Skeletal muscle satellite cell (primary cell): Measurements from ENCODE around the gene UBAC2.

Experiments
- H3K27me3 ChIP-seq: 2 replicates; pipeline ENCODE4 v1.7.0; 2013; ENCODE audit warnings: low read length; ENCODE audit not compliant: control insufficient read depth, insufficient read depth
- H3K36me3 ChIP-seq: 2 replicates; pipeline ENCODE4 v1.7.0; 2013; ENCODE audit warnings: mild to moderate bottlenecking, control low read depth, low read length; ENCODE audit not compliant: insufficient read depth
- H3K4me1 ChIP-seq: 2 replicates; pipeline ENCODE4 v1.7.0; 2013; ENCODE audit warnings: low read length; ENCODE audit not compliant: control insufficient read depth, insufficient read depth
- H3K4me2 ChIP-seq: 2 replicates; pipeline ENCODE4 v1.7.0; 2013; ENCODE audit warnings: mild to moderate bottlenecking, low read length
- H3K4me3 ChIP-seq: 2 replicates; pipeline ENCODE4 v1.7.0; 2013; ENCODE audit warnings: low read length
- H3K9ac ChIP-seq: 2 replicates; pipeline ENCODE4 v1.7.0; 2013; ENCODE audit warnings: mild to moderate bottlenecking, low read depth, low read length, moderate library complexity
- H3K9me3 ChIP-seq: replicated peaks from 2 replicates; pipeline ENCODE4 v1.7.0; 2013; ENCODE audit warnings: mild to moderate bottlenecking, control low read depth, low read length

The UBAC2 gene

GRCh38 chr13:99255271-99255670, 54.6 kb downstream of the UBAC2 start:
- H3K36me3 ChIP-seq = peaks cover 21% of the 10 kb centered on the region
- no peaks in the 10 kb centered on the region for H3K9me3 ChIP-seq
- no peak overlapping the region for H3K4me3 ChIP-seq
- H3K4me1 ChIP-seq = no peaks in the 10 kb centered on the region
- H3K27me3 ChIP-seq = no peaks in the 10 kb centered on the region
- no peak overlapping the region for H3K9ac ChIP-seq
- no peak overlapping the region for H3K4me2 ChIP-seq

- Histone ChIP-seq H3K4me1 (no peaks in the 10 kb centered on the region), H3K4me2 (no peak overlapping the region), H3K9ac (no peak overlapping the region)
Measured at GRCh38 chr13:99256283-99256682, 55.6 kb downstream of the UBAC2 start.

GRCh38 chr13:99256709-99257108, 56.1 kb downstream of the UBAC2 start:
- Histone ChIP-seq H3K27me3 (no peaks in the 10 kb centered on the region), H3K4me2 (no peak overlapping the region), H3K9me3 (no peaks in the 10 kb centered on the region), H3K4me3 (no peak overlapping the region), H3K36me3 (peaks cover 21% of the 10 kb centered on the region), H3K9ac (no peak overlapping the region), H3K4me1 (no peaks in the 10 kb centered on the region)

More at GRCh38 chr13:99256283-99256682, 55.6 kb downstream of the UBAC2 start:
- peaks cover 21% of the 10 kb centered on the region for H3K36me3 ChIP-seq
- no peaks in the 10 kb centered on the region for H3K27me3 ChIP-seq
- H3K4me3 ChIP-seq = no peak overlapping the region
- no peaks in the 10 kb centered on the region for H3K9me3 ChIP-seq

GRCh38 chr13:99257291-99257690, 56.6 kb downstream of the UBAC2 start:
- Histone ChIP-seq H3K9ac (no peak overlapping the region), H3K9me3 (no peaks in the 10 kb centered on the region), H3K27me3 (no peaks in the 10 kb centered on the region), H3K4me2 (no peak overlapping the region), H3K4me3 (no peak overlapping the region), H3K36me3 (peaks cover 21% of the 10 kb centered on the region), H3K4me1 (no peaks in the 10 kb centered on the region)

- H3K4me3 ChIP-seq = no peak within 1 kb of the TSS
- H3K27me3 ChIP-seq = no peaks in the 10 kb centered on the region
- no peaks in the 10 kb centered on the region for H3K9me3 ChIP-seq
- no peak within 1 kb of the TSS for H3K9ac ChIP-seq
- no peaks in the 10 kb centered on the region for H3K4me1 ChIP-seq
- peaks cover 21% of the 10 kb centered on the region for H3K36me3 ChIP-seq
- no peak within 1 kb of the TSS for H3K4me2 ChIP-seq
Measured at GRCh38 chr13:99258210-99258860, 57.7 kb downstream of the UBAC2 start, which contains the start of gene GPR18. Gene GPR18 (minus strand): TSS chr13:99258379. CDS start chr13:99255872, 2,507 bp downstream.

GRCh38 chr13:99258946-99259345, 58.3 kb downstream of the UBAC2 start:
- no peaks in the 10 kb centered on the region for H3K9me3 ChIP-seq
- no peak overlapping the region for H3K4me3 ChIP-seq
- H3K4me2 ChIP-seq = no peak overlapping the region
- H3K36me3 ChIP-seq = peaks cover 21% of the 10 kb centered on the region
- H3K9ac ChIP-seq = no peak overlapping the region
- H3K27me3 ChIP-seq = no peaks in the 10 kb centered on the region
- no peaks in the 10 kb centered on the region for H3K4me1 ChIP-seq

- Histone ChIP-seq H3K9ac (no peak overlapping the region), H3K27me3 (no peaks in the 10 kb centered on the region), H3K36me3 (peaks cover 15% of the 10 kb centered on the region), H3K4me2 (no peak overlapping the region), H3K9me3 (no peaks in the 10 kb centered on the region), H3K4me1 (no peaks in the 10 kb centered on the region), H3K4me3 (no peak overlapping the region)
Measured at GRCh38 chr13:99260216-99260615, 59.6 kb downstream of the UBAC2 start.

- H3K4me3 ChIP-seq = no peak overlapping the region
- H3K36me3 ChIP-seq = peaks cover 9% of the 10 kb centered on the region
- H3K9me3 ChIP-seq = no peaks in the 10 kb centered on the region
- H3K4me2 ChIP-seq = no peak overlapping the region
- H3K4me1 ChIP-seq = no peaks in the 10 kb centered on the region
- no peaks in the 10 kb centered on the region for H3K27me3 ChIP-seq
- H3K9ac ChIP-seq = no peak overlapping the region
Measured at GRCh38 chr13:99261059-99261458, 60.4 kb downstream of the UBAC2 start.

- H3K4me1 ChIP-seq = no peaks in the 10 kb centered on the region
Measured at GRCh38 chr13:99263126-99263785, 62.6 kb downstream of the UBAC2 start.

GRCh38 chr13:99264051-99264450, 63.4 kb downstream of the UBAC2 start:
- H3K4me2 ChIP-seq = no peak overlapping the region
- H3K4me3 ChIP-seq = no peak overlapping the region
- no peaks in the 10 kb centered on the region for H3K9me3 ChIP-seq
- peaks cover 13% of the 10 kb centered on the region for H3K36me3 ChIP-seq
- no peaks in the 10 kb centered on the region for H3K27me3 ChIP-seq
- H3K9ac ChIP-seq = no peak overlapping the region
- no peaks in the 10 kb centered on the region for H3K4me1 ChIP-seq

More at GRCh38 chr13:99263126-99263785, 62.6 kb downstream of the UBAC2 start:
- H3K9ac ChIP-seq = no peak overlapping the region
- H3K4me2 ChIP-seq = no peak overlapping the region
- H3K36me3 ChIP-seq = peaks cover 13% of the 10 kb centered on the region
- H3K4me3 ChIP-seq = no peak overlapping the region
- H3K9me3 ChIP-seq = no peaks in the 10 kb centered on the region
- no peaks in the 10 kb centered on the region for H3K27me3 ChIP-seq

- Histone ChIP-seq H3K9me3 (no peaks in the 10 kb centered on the region), H3K9ac (no peak overlapping the region), H3K4me2 (no peak overlapping the region), H3K27me3 (no peaks in the 10 kb centered on the region), H3K4me1 (no peaks in the 10 kb centered on the region), H3K4me3 (no peak overlapping the region), H3K36me3 (peaks cover 4% of the 10 kb centered on the region)
Measured at GRCh38 chr13:99265162-99265800, 64.6 kb downstream of the UBAC2 start.
